Epidermal melanocyte (primary cell): Measurements from ENCODE around the gene RBFOX2.

ENCODE experiments used
- DNase-seq: peaks from one replicate; pipeline ENCODE4 v3.0.0; 2011; ENCODE audit warnings: low spot score; ENCODE audit not compliant: insufficient read length

The RBFOX2 gene

GRCh38 chr22:35973388-35973787 is 55.2 kb downstream of the RBFOX2 start:
- no peak for DNase-seq

- no peak for DNase-seq
Observed at GRCh38 chr22:35972559-35972958, 56.1 kb downstream of the RBFOX2 start.

- peak; percentile 72 for DNase-seq
Observed at GRCh38 chr22:35971456-35972119, 57.0 kb downstream of the RBFOX2 start.

GRCh38 chr22:35970616-35971455 is 57.8 kb downstream of the RBFOX2 start:
- no peak for DNase-seq

- no peak for DNase-seq
Observed at GRCh38 chr22:35967046-35967397, 61.6 kb downstream of the RBFOX2 start.

GRCh38 chr22:35966314-35967045 is 62.1 kb downstream of the RBFOX2 start:
- DNase-seq = no peak

GRCh38 chr22:35963237-35963810 is 65.3 kb downstream of the RBFOX2 start:
- no peak for DNase-seq

GRCh38 chr22:35961480-35962295 is 66.9 kb downstream of the RBFOX2 start:
- DNase-seq = no peak

GRCh38 chr22:35960854-35961253 is 67.8 kb downstream of the RBFOX2 start:
- DNase-seq = no peak

- DNase-seq = no peak
Observed at GRCh38 chr22:35959121-35959800, 69.4 kb downstream of the RBFOX2 start.

- DNase-seq = no peak
Observed at GRCh38 chr22:35958334-35958733, 70.3 kb downstream of the RBFOX2 start.

GRCh38 chr22:35957589-35957988 is 71.0 kb downstream of the RBFOX2 start:
- DNase-seq = no peak

GRCh38 chr22:35956850-35957249 is 71.8 kb downstream of the RBFOX2 start:
- DNase-seq = no peak

GRCh38 chr22:35955546-35955945 is 73.1 kb downstream of the RBFOX2 start:
- DNase-seq = no peak

- no peak for DNase-seq
Observed at GRCh38 chr22:35952576-35952975, 76.0 kb downstream of the RBFOX2 start.

GRCh38 chr22:35950262-35950661 is 78.4 kb downstream of the RBFOX2 start:
- no peak for DNase-seq

GRCh38 chr22:35949243-35949642 is 79.4 kb downstream of the RBFOX2 start:
- no peak for DNase-seq

GRCh38 chr22:35947794-35948425 is 80.7 kb downstream of the RBFOX2 start:
- DNase-seq = no peak

- DNase-seq = no peak
Observed at GRCh38 chr22:35944458-35944857, 84.2 kb downstream of the RBFOX2 start.

GRCh38 chr22:35940166-35940565 is 88.5 kb downstream of the RBFOX2 start:
- no peak for DNase-seq
